ENCODE data around the gene FRK.
"Not testable (repeated sequence)": the region's sequence is repeated elsewhere in the genome, so short reads cannot be mapped to it uniquely, and the experiment has no call there.

Gene FRK

DNA sequence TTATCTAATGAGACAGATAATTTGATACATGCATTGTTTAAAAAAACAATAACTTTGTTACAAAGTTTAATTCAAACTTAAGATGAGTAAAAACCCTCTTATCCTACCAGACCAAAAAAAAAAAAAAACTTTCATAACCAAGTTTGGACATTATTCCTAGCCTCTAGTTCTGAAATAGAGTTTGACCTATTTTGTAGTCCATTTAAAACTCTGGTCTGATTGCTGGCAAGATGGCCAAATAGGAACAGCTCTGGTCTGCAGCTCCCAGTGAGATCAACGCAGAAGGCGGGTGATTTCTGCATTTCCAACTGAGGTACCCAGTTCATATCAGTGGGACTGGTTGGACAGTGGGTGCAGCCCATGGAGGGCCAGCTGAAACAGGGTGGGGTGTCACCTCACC, 125.9 kb downstream of the FRK start:
- DNase-seq = no peak

DNA sequence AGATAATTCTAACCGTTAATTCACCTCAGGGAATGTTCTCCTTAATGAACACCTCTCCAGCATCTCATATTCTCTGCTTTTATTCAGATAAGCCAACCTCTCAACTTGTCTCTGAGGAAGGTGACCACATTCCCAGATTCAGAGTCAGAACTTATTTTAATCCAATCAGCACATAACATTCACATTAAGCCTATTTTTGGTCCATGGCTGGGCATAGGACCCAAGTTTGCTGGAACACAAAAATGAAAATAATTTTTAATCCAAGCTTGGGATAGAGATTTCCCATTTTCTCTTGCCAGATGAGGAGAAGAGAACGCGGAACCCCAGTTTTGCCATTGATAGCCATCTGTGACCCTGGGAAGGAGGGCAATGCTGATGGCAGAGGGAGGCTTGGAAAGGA, 126.5 kb downstream of the FRK start:
- no peak for DNase-seq

DNA sequence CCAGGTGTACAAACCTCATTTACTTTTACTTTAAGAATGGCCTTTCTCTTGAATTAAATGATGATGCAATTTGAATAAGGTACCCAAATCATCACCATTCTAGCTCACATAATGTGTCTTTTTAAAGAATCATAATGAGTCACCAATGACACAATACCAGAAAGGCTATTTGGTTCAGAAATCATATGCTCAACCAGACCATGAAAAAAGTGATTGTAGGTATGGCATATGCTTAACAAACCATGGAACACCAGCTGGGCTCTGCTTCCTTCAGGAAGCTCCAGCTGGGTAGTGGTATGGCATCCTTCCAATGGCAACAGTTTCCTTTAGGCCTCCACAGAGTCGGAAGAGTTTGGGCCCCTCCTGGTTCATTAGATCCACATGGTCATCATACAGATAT, 128.2 kb downstream of the FRK start:
- no peak for DNase-seq

DNA sequence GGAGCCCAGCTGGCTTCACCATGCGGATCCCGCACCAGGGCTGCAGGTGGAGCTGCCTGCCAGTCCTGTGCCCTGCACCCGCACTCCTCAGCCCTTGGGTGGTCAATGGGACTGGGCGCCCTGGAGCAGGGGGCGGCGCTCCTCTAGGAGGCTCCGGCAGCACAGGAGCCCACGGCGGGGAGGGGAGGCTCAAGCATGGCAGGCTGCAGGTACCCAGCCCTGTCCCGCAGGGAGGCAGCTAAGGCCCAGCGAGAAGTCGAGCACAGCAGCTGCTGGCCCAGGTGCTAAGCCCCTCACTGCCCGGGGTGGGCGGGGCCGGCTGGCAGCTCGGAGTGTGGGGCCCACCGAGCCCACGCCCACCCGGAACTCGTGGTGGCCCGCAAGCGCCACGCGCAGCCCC, 132.7 kb downstream of the FRK start:
- not testable (repeated sequence) for DNase-seq

DNA sequence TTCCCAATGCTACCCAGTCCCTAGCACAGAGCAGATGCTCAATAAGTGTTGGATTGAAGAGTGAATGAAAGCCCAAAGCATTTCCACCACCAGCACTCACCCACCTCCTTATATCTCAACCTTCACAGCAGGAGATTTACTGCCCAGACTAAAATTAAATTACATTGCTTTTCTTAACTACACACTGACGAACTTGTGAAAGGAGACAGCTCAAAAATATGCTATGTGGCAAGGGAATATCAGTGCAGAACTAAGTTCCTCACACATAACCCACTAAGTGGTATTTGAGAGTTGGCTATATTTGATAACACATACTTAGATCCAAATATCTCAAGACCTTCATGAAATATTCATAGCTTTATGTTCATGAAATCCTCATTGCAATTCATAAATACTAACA, 137.7 kb downstream of the FRK start:
- DNase-seq = no peak

DNA sequence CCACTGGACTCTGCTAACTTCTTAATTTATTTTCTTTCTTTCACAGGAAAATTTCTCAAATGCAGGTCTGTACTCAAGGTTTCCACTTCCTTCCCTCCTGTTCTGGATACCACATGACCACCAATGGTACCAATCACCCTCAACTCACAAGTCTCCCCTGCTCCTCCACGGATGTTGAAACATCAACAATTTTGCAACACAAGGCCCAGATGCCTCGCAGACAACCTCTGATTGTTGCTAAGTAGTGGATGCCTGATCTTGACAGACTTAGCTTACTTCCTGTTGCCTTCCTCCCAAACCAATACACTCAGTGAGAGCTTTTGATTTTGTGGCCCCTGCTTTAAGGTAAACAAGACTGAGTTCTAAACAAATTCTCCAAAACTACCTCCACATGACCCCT, 146.6 kb downstream of the FRK start:
- no peak for DNase-seq

DNA sequence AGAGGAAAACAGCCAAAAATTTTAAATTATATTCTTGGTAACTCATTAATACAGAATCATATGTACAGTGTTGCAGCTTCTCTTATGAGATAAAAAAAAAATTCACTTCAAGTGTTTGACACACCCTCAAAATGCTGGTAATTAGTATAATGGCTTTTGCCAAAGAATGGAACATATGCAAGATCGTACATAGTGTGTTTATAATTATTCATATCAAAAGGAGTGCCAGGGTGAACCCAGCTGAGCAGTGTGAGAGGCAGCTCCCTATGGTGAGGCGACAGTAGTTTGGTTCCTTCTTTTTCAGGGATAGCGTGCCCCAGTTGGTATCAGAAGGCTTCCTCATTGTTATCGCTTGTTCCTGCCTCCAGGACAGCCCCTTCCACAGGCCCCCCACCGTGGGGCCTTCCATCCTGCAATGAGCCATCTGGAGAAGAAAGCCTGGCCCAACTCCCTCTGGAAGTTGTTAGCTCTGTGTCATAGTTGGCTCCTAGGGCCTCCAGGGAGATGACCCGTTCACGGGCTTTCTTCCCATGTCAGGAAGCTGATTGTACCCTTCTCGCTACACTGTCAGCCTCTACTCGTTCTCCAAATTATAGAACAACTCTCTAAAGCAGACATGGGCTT, 150.7 kb downstream of the FRK start:
- no peak for DNase-seq

DNA sequence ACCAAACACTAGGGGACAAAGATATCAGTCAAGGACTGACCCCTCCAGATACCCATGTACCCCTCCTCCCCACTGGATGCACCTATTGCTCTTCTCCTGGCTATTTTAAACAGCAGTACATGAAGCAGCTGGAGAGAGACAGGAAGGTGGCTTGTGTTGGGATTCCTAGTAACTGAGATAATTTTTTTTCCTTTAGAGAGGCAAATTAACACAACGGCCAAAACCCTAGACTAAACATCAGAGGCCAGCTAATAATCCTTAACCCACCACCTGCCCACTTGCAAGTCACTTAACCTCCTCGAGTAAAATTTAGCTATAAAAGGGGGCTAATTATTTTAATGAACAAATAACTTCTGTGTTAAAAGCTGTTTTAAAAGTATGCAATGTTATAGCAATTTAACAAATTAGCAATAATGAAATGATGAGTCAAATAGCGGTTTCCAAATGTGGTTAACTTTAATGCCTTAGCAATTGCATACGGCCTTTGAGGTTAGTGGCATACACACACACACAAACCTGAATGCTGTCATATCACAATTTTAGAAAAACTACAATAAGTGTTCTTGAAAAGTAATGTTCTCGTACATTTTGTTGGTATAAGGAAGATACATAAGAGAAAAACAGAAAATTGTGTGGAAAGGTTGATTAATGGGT, 151.7 kb downstream of the FRK start:
- no peak for DNase-seq

DNA sequence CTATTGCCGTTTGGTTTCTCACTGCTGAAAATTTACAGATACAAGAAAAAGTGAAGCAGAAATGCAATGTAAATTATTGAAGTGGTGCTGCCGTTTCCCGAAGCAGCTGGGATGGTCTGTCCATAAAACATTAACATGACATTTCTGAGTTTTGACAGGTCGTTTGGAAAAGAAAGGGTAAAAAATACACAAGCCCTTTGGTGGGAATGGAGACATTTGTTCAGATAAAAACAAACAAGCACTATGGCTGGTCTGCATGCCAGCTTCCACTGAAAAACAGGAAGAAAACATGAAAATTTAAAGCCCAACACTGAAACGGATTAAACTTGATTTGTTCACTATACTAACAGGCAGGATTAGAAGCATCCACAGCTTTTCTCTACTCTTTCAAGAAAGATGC, 155.2 kb downstream of the FRK start:
- no peak for DNase-seq

DNA sequence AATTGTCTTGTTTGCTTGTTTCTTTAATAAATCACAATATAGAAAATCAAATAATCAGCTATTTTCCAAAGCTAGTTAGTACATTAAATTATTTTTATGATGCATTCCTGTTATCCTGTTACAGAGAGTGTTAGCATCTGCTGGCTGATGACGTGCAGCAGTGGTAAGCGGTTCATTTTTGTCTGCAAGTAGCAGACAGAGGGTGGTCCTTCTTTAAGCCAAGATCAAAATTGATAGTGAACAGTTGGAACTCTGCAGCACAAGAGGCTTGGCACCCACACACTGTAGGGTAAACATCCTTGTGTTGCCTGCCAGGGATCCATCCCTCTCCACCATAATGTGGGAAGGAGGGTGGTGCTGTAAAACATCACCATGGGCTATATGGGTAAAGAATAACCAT, 158.3 kb downstream of the FRK start:
- DNase-seq = no peak

DNA sequence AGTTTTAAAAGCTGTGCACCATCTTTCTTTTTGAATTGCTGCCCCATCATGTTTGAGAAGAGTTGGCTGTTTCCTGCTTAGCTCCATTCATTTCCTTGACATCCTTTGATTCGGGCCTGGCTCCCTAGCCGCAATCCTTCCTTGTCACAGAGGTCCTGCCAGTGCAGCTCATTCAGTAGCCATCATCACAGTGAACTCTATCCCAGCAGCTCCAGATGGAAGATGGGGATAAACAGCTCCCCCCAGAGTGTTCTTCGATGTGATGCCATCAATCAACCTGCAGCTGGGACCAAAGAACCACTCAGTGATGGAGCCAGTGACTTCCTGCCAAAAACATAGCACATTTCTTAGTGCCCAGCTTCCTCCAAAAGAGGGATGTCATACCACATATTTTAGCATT, 158.8 kb downstream of the FRK start:
- no peak for DNase-seq

DNA sequence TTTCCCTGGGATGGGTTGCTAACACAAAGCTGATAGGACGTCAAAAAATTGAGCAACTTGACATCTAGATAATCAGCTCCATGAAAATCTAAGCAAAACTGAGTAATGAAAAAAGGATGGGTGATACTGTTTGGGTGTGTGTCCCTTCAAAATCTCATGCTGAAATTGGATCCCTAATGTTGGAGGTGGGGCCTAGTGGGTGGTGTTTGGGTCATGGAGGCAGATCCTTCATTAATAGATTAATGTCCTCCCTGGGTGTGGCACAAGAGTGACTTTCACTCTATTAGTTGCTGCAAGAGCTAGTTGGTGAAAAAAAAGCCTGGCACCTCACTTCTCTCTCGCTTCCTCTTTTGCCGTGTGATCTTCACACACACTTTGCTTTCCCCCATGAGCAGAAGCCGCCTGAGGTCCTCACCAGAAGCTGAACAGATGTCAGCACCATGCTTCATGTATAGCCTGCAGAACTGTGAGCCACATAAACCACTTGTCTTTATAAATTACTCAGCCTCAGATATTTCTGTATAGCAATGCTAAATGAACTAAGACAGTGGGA, 160.9 kb downstream of the FRK start:
- DNase-seq = no peak

DNA sequence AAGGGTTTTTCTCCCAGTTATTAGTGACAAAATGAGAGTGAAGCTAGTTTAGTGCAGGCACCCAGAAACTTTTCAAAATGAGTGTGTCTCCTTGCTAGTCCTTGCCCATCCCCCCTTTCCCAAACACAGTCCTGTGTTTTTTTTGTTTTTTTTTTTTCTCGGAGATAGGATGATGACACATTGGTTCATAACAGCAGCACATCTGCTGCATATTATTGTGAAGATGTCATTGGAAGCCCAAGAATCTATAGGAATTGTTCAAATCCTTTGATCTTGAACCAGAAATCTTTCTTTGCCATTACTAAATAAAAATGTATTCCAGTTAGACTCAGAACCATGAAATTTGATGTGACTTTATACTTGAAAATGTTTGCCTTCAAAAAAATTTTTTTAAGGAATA, 162.4 kb downstream of the FRK start:
- DNase-seq = no peak

DNA sequence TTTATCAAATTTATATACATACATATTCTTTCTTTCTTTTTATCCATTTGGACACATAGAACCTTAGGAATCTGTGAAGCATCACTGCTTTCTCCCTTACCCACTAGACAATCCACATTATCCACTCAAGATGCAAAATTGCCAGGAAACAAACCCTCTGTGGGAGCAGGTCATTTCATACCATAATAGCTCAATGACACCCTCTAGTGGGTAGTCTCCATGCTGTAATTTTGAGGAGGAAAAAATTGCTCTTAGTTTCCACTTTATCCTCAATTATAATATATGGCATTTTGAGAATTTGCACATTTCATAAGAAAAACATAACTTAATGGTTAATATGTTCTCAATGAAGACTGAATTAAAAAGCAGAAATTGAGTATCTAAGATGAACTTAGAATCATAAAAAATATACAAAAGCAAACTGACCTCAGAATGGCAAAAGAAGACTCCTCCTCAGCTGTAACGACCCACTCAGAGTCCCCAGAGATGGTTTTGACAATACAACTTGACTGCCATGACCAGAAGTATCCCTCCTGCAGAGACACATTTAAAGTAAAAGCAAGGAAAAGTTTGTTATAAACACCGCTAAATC, 164.1 kb downstream of the FRK start:
- DNase-seq = no peak

DNA sequence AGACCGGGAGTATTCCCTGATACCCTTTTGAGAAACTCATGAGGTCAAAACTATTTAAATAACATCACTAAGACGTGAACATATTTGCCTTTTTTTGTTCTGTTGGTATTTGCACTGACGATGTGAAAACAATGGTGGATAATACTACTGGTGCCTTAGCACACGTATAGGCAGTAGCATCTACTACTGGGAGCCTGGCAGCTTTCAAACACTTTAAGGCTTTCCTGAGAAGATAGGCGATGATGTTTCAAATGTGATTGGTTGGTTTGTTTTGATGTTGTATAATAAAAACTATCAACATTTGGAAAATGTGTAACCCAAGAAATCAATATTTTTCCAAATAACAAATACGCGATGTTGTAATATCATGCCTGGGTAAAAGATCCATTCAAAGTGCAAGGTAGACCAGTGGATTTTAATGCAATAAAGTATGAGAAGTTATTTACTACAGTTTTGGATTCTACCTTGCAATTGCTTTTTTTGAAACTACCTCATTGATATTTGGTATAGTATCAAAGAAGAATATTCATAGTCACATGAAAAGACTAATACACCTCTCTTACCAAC, 166.2 kb downstream of the FRK start:
- no peak for DNase-seq

DNA sequence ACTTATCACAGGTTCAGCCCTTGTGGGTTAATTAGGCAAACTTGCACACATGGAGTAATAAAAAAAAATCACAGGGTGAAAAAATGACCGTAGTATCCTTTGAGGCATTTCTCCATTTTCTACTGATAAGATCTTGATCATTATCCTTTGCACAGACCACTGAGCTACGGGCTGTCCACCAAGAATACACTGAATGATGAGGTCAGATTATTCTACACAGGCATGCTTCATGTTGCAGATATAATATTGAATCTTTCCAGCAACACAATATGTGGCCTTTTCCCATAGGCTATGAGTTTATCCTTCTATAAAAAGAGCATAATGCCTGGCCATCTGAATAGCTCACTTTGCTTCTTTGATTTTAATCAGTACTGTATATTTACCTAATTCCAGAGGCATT, 168.9 kb downstream of the FRK start:
- no peak for DNase-seq

DNA sequence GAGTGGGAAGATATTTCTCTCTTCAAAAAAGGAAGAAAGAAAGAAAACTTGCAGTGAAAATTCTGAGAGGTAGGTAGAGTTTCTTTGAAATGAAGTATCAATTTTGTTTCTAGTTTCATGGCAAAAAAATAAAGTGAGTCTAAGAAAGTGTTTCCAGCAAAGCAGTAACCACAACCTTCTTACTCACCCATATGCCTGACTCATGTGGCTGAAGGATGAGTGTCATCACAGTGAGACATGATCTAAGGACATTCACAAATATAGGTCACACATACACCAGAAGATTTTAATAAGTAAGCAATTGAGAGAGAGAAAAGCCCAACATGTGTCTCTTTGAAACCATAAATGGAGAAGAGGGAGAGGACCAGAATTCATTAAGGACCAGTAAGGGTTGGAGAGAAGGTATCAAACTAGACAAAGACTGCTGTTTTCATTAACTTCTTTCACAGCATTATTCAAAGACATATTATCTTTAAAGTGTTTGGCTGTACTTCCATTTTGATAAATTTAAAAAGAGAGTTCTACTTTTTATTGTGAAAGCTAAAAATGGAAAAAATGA, 169.5 kb downstream of the FRK start:
- no peak for DNase-seq

DNA sequence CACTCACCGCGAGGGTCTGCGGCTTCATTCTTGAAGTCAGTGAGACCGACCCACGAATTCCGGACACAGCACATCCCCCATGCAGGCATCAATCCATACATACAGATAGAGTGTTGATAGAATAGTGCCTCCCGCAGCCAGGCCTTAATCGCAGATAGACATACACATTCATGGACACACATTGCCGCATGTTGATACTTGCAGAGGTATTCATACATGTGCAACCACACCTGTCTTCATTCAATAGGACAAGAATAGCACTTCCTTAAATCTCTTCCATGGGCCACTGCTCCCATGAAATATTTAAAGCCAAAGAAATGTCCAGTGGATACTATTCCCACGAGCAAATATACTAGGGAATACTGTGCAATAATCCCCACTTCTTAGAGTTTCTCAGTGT, 170.5 kb downstream of the FRK start:
- no peak for DNase-seq

DNA sequence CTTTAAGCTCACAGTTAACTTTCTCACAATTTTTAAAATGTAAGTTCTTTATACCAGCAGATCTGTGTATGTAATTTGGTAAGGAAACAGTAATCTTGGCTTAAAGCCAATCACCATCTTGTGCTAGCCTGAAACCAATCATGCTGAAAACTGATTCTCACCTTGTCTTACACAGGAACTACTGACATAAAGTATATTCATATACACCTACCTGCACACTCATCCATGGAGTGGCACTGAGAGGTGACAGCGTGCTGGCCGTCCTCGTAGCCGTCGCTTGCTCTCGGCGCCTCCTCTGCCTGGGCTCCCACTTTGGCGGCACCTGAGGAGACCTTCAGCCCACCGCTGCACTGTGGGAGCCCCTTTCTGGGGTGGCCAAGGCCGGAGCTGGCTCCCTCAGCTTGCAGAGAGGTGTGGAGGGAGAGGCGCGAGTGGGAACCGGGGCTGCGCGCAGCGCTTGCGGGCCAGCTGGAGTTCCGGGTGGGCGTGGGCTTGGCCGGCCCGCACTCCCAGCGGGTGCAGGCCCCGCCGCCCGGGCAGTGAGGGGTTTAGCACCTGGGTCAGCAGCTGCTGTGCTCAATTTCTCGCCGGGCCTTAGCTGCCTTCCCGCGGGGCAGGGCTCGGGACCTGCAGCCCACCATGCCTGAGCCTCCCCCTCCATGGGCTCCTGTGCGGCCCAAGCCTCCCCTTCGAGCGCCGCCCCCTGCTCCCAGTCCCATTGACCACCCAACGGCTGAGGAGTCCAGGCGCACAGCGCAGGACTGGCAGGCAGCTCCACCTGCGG, 171.8 kb downstream of the FRK start:
- DNase-seq = not testable (repeated sequence)

DNA sequence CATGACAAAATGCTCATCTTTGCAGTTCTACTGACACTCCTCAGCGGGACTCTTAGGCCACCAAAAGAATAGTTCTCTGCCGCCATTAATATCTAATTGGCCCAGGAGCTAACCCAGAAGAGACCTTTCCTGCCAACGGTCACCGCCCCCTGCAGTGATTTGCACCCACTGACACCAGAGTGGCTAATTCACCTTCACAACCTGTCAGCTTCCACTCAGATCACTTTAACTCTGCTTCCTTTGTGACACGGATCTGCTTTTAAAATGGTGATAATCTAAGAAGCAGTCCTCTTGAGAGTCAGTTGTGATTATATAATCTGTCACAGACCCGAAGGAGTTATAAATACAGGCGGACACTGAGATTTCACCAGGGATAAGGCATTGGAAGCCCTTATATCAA, 172.8 kb downstream of the FRK start:
- no peak for DNase-seq

DNA sequence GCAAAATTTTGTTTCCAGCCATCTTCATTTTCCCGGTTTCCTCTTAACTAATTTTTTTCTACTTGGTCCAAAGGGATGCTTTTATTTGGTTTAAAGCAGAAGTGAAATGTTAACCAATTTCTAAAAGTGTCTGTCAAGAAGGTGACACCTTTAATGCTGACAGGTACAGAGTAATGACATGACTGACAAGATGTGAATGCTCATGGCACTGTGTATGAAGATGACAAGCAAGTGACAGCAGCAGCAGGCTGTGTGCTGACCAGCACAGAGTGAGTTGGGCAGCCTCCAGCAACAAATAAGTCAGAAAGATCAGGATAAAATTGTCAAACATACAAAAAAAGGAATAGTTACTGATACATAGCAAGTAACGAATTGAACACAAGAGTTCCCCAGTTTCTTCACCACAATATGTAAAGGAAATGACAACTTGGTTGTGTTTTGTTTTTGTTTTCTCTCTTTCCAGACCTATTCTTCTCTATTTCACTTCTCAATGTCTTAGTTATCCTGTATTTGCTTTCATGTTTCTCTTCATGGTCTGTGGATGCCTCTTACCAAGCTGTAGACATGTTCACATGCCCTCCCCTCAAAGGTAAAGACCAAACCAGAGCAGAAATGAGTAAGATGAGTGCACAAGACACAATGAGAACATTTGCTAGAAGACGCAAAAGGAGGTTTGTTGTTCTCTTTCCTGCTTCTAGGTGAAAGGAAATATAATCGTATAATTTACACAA, 174.9 kb downstream of the FRK start:
- no peak for DNase-seq

DNA sequence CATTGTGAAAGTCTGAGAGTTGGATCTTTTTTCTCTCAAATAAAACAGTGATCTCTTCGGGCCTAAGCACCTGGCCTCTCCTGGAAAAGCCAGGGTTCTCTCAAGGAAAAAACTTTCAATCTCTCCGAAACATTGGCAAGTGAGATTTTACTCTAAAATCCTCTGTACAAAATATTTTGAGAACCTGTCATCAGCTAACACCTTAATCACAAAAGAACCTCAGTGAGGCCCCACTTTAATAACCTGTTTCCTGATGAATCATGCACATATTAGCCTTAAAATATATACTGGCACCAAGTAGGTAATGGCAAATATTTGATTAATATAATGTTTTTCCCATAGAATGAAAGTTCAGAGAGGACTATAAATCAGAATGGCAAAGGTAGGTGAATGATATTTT, 177.9 kb downstream of the FRK start:
- DNase-seq = no peak

Measured in activated naive CD4-positive, alpha-beta T cell treated with Interleukin-2 at 50 U/mL for 16 hours (primary cell).